Ectodermal cell (in vitro differentiated cells): Measurements from ENCODE around the gene SLC25A3.
"Not testable (repeated sequence)": the region's sequence is repeated elsewhere in the genome, so short reads cannot be mapped to it uniquely, and the experiment has no call there.

ENCODE experiments used
- H3K27ac ChIP-seq: 2 replicates; pipeline ENCODE4 v1.7.0; 2013; ENCODE audit warnings: mild to moderate bottlenecking, low read depth, low read length; ENCODE audit not compliant: insufficient read depth, poor library complexity, severe bottlenecking
- H3K27me3 ChIP-seq: 2 replicates; pipeline ENCODE4 v1.7.0; 2013; ENCODE audit warnings: mild to moderate bottlenecking, low read length; ENCODE audit not compliant: insufficient read depth, control insufficient read depth, poor library complexity, severe bottlenecking
- H3K36me3 ChIP-seq: one replicate; pipeline ENCODE4 v1.7.0; 2013; ENCODE audit warnings: low read length; ENCODE audit not compliant: control insufficient read depth, insufficient read depth
- H3K4me1 ChIP-seq: one replicate; pipeline ENCODE4 v1.7.0; 2013; ENCODE audit warnings: low read length; ENCODE audit not compliant: control insufficient read depth, insufficient read depth
- H3K4me3 ChIP-seq: 2 replicates; pipeline ENCODE4 v1.7.0; 2013; ENCODE audit warnings: low read depth, low read length, control low read depth; ENCODE audit not compliant: insufficient read depth
- H3K9me3 ChIP-seq: 2 replicates; pipeline ENCODE4 v1.7.0; 2013; ENCODE audit warnings: mild to moderate bottlenecking, low read length, moderate library complexity; ENCODE audit not compliant: control insufficient read depth
- WGBS, 2 experiments: methylation state at CpG; one replicate each; pipeline ENCODE4 v1.1.7; 2013; ENCODE audit warnings: missing lambda C conversion rate in 2 of 2; 5-methylcytosine and 5-hydroxymethylcytosine counted together

Gene SLC25A3

GRCh38 chr12:98575013-98575412, 18.5 kb upstream of the SLC25A3 start:
- Histone ChIP-seq H3K36me3 (no peaks in the 10 kb centered on the region), H3K4me3 (no peak overlapping the region), H3K9me3 (no peaks in the 10 kb centered on the region), H3K27ac (no peak overlapping the region), H3K27me3 (no peaks in the 10 kb centered on the region), H3K4me1 (no peaks in the 10 kb centered on the region)
- 88 to 96% methylated on average over 2 to 3 of the region's 4 CpGs for WGBS, 2 experiments

- not testable (repeated sequence) for H3K9me3 ChIP-seq, H3K27me3 ChIP-seq, H3K36me3 ChIP-seq, H3K4me3 ChIP-seq, H3K4me1 ChIP-seq, H3K27ac ChIP-seq
- 85 to 89% methylated on average over 2 of the region's 2 CpGs for WGBS, 2 experiments
Measured at GRCh38 chr12:98576795-98577194, 16.7 kb upstream of the SLC25A3 start.

- no peak overlapping the region for H3K4me3 ChIP-seq
- H3K27me3 ChIP-seq = no peaks in the 10 kb centered on the region
Measured at GRCh38 chr12:98578392-98578791, 15.1 kb upstream of the SLC25A3 start.

GRCh38 chr12:98578821-98579220, 14.7 kb upstream of the SLC25A3 start:
- 77 to 100% methylated on average over 1 of the region's 2 CpGs for WGBS, 2 experiments
- no peaks in the 10 kb centered on the region for H3K9me3 ChIP-seq
- H3K27ac ChIP-seq = no peak overlapping the region
- no peaks in the 10 kb centered on the region for H3K36me3 ChIP-seq
- H3K4me1 ChIP-seq = no peaks in the 10 kb centered on the region
- H3K27me3 ChIP-seq = no peaks in the 10 kb centered on the region
- no peak overlapping the region for H3K4me3 ChIP-seq

More at GRCh38 chr12:98578392-98578791, 15.1 kb upstream of the SLC25A3 start:
- no peak overlapping the region for H3K27ac ChIP-seq
- H3K36me3 ChIP-seq = no peaks in the 10 kb centered on the region
- WGBS, 2 experiments = 93% methylated on average over 1 of the region's 1 CpG; no CpG with 5 or more reads in 1 of the 2 experiments
- H3K4me1 ChIP-seq = no peaks in the 10 kb centered on the region
- no peaks in the 10 kb centered on the region for H3K9me3 ChIP-seq

GRCh38 chr12:98579347-98579746, 14.1 kb upstream of the SLC25A3 start:
- Histone ChIP-seq H3K4me3 (no peak overlapping the region), H3K36me3 (no peaks in the 10 kb centered on the region), H3K27me3 (no peaks in the 10 kb centered on the region), H3K4me1 (no peaks in the 10 kb centered on the region), H3K27ac (no peak overlapping the region), H3K9me3 (no peaks in the 10 kb centered on the region)
- WGBS, 2 experiments = 87 to 89% methylated on average over 5 of the region's 5 CpGs

GRCh38 chr12:98579835-98580234, 13.7 kb upstream of the SLC25A3 start:
- H3K27me3 ChIP-seq = no peaks in the 10 kb centered on the region
- H3K36me3 ChIP-seq = no peaks in the 10 kb centered on the region
- H3K9me3 ChIP-seq = no peaks in the 10 kb centered on the region
- 86 to 92% methylated on average over 3 of the region's 3 CpGs for whole genome bisulfite sequencing, 2 experiments
- H3K4me1 ChIP-seq = no peaks in the 10 kb centered on the region
- H3K4me3 ChIP-seq = no peak overlapping the region
- no peak overlapping the region for H3K27ac ChIP-seq

- Histone ChIP-seq H3K27ac (no peak overlapping the region), H3K9me3 (no peaks in the 10 kb centered on the region), H3K27me3 (no peaks in the 10 kb centered on the region), H3K4me3 (no peak overlapping the region), H3K4me1 (no peaks in the 10 kb centered on the region), H3K36me3 (no peaks in the 10 kb centered on the region)
- 93% methylated on average over 4 to 5 of the region's 5 CpGs for WGBS, 2 experiments
Measured at GRCh38 chr12:98580695-98581094, 12.8 kb upstream of the SLC25A3 start.

- Histone ChIP-seq H3K4me1 (no peaks in the 10 kb centered on the region), H3K27me3 (no peaks in the 10 kb centered on the region), H3K27ac (no peak overlapping the region), H3K9me3 (no peaks in the 10 kb centered on the region), H3K4me3 (no peak overlapping the region), H3K36me3 (no peaks in the 10 kb centered on the region)
- no CpG with 5 or more reads among the region's 1 CpG for WGBS, 2 experiments
Measured at GRCh38 chr12:98581101-98581500, 12.4 kb upstream of the SLC25A3 start.

- Histone ChIP-seq H3K27ac (no peak overlapping the region), H3K27me3 (no peaks in the 10 kb centered on the region)
- 87 to 89% methylated on average over 6 of the region's 6 CpGs for WGBS, 2 experiments
Measured at GRCh38 chr12:98582093-98582492, 11.4 kb upstream of the SLC25A3 start.

GRCh38 chr12:98587084-98587483, 6.4 kb upstream of the SLC25A3 start:
- H3K9me3 ChIP-seq = no peaks in the 10 kb centered on the region
- no peaks in the 10 kb centered on the region for H3K27me3 ChIP-seq
- no peak overlapping the region for H3K27ac ChIP-seq
- 92 to 95% methylated on average over 5 of the region's 5 CpGs for WGBS, 2 experiments
- H3K4me1 ChIP-seq = no peaks in the 10 kb centered on the region
- H3K4me3 ChIP-seq = no peak overlapping the region
- H3K36me3 ChIP-seq = no peaks in the 10 kb centered on the region

More at GRCh38 chr12:98582093-98582492, 11.4 kb upstream of the SLC25A3 start:
- Histone ChIP-seq H3K4me3 (no peak overlapping the region), H3K36me3 (no peaks in the 10 kb centered on the region), H3K9me3 (no peaks in the 10 kb centered on the region), H3K4me1 (no peaks in the 10 kb centered on the region)

- Histone ChIP-seq H3K27ac (no peak overlapping the region), H3K4me3 (no peak overlapping the region), H3K27me3 (no peaks in the 10 kb centered on the region), H3K36me3 (no peaks in the 10 kb centered on the region), H3K4me1 (peaks cover 3% of the 10 kb centered on the region), H3K9me3 (no peaks in the 10 kb centered on the region)
- WGBS, 2 experiments = 86 to 90% methylated on average over 3 of the region's 4 CpGs
Measured at GRCh38 chr12:98591209-98591608, 2.3 kb upstream of the SLC25A3 start.
